Mesodermal cell (in vitro differentiated cells): ENCODE data around the gene GPR176.

Source experiments
- H3K27ac ChIP-seq: 2 replicates; pipeline ENCODE4 v1.7.0; 2013; ENCODE audit warnings: mild to moderate bottlenecking, low read depth, low read length, moderate library complexity; ENCODE audit not compliant: severe bottlenecking
- H3K36me3 ChIP-seq: 2 replicates; pipeline ENCODE4 v1.7.1; 2013; ENCODE audit warnings: mild to moderate bottlenecking, low read length, moderate library complexity; ENCODE audit not compliant: control insufficient read depth, insufficient read depth
- H3K4me1 ChIP-seq: one replicate; pipeline ENCODE4 v1.7.1; 2013; ENCODE audit warnings: mild to moderate bottlenecking, low read length; ENCODE audit not compliant: insufficient read depth, control insufficient read depth, poor library complexity, severe bottlenecking
- H3K4me3 ChIP-seq: 2 replicates; pipeline ENCODE4 v1.7.0; 2013; ENCODE audit warnings: low read length, control low read depth, mild to moderate bottlenecking; ENCODE audit not compliant: insufficient read depth, poor library complexity, severe bottlenecking; ENCODE audit errors: extremely low read depth
- H3K9me3 ChIP-seq: 2 replicates; pipeline ENCODE4 v1.7.1; 2013; ENCODE audit warnings: mild to moderate bottlenecking, low read length, moderate library complexity; ENCODE audit not compliant: control insufficient read depth
- WGBS, 2 experiments: methylation state at CpG; one replicate each; pipeline ENCODE4 v1.1.5; 2013; ENCODE audit warnings: missing lambda C conversion rate in 2 of 2; ENCODE audit not compliant: insufficient coverage in 2 of 2; 5-methylcytosine and 5-hydroxymethylcytosine counted together

Gene GPR176

GRCh38 chr15:39837454-39837853, 82.6 kb downstream of the GPR176 start:
- H3K9me3 ChIP-seq: no peaks in the 10 kb centered on the region

GRCh38 chr15:39835550-39835949, 84.5 kb downstream of the GPR176 start:
- no peaks in the 10 kb centered on the region for H3K9me3 ChIP-seq
- 100% methylated on average over 1 of the region's 2 CpGs; no CpG with 5 or more reads in 1 of the 2 experiments for WGBS, 2 experiments
- H3K4me3 ChIP-seq: no peak overlapping the region
- no peak overlapping the region for H3K27ac ChIP-seq
- H3K36me3 ChIP-seq: no peaks in the 10 kb centered on the region
- no peaks in the 10 kb centered on the region for H3K4me1 ChIP-seq

More at GRCh38 chr15:39837454-39837853, 82.6 kb downstream of the GPR176 start:
- Histone ChIP-seq H3K4me1 (no peaks in the 10 kb centered on the region), H3K36me3 (no peaks in the 10 kb centered on the region), H3K27ac (no peak overlapping the region), H3K4me3 (no peak overlapping the region)
- WGBS, 2 experiments: no CpG with 5 or more reads among the region's 1 CpG

GRCh38 chr15:39834256-39834655, 85.8 kb downstream of the GPR176 start:
- H3K27ac ChIP-seq: no peak overlapping the region
- H3K9me3 ChIP-seq: no peaks in the 10 kb centered on the region
- no peak overlapping the region for H3K4me3 ChIP-seq
- no peaks in the 10 kb centered on the region for H3K4me1 ChIP-seq
- H3K36me3 ChIP-seq: no peaks in the 10 kb centered on the region

GRCh38 chr15:39833515-39833981, 86.5 kb downstream of the GPR176 start:
- Histone ChIP-seq H3K4me3 (no peak overlapping the region), H3K36me3 (no peaks in the 10 kb centered on the region), H3K4me1 (no peaks in the 10 kb centered on the region), H3K27ac (no peak overlapping the region), H3K9me3 (no peaks in the 10 kb centered on the region)
- WGBS, 2 experiments: 81 to 100% methylated on average over 1 to 3 of the region's 3 CpGs

GRCh38 chr15:39830166-39830565, 89.9 kb downstream of the GPR176 start:
- Histone ChIP-seq H3K9me3 (no peaks in the 10 kb centered on the region), H3K27ac (no peak overlapping the region), H3K4me3 (no peak overlapping the region), H3K36me3 (no peaks in the 10 kb centered on the region), H3K4me1 (no peaks in the 10 kb centered on the region)
- 80% methylated on average over 1 of the region's 1 CpG; no CpG with 5 or more reads in 1 of the 2 experiments for WGBS, 2 experiments

- Histone ChIP-seq H3K36me3 (no peaks in the 10 kb centered on the region), H3K4me3 (no peak overlapping the region), H3K9me3 (no peaks in the 10 kb centered on the region), H3K4me1 (no peaks in the 10 kb centered on the region), H3K27ac (no peak overlapping the region)
- WGBS, 2 experiments: 76 to 90% methylated on average over 2 to 3 of the region's 6 CpGs
Measured at GRCh38 chr15:39828374-39828931, 91.6 kb downstream of the GPR176 start.

GRCh38 chr15:39826975-39827374, 93.1 kb downstream of the GPR176 start:
- no peak overlapping the region for H3K4me3 ChIP-seq
- H3K9me3 ChIP-seq: no peaks in the 10 kb centered on the region
- H3K27ac ChIP-seq: no peak overlapping the region
- WGBS, 2 experiments: 87 to 93% methylated on average over 2 of the region's 2 CpGs
- no peaks in the 10 kb centered on the region for H3K36me3 ChIP-seq
- H3K4me1 ChIP-seq: no peaks in the 10 kb centered on the region

- no peaks in the 10 kb centered on the region for H3K9me3 ChIP-seq
- H3K4me1 ChIP-seq: no peaks in the 10 kb centered on the region
- no CpG with 5 or more reads among the region's 2 CpGs for WGBS, 2 experiments
- no peak overlapping the region for H3K27ac ChIP-seq
- no peaks in the 10 kb centered on the region for H3K36me3 ChIP-seq
- no peak overlapping the region for H3K4me3 ChIP-seq
Measured at GRCh38 chr15:39823634-39824033, 96.4 kb downstream of the GPR176 start.

- no peak overlapping the region for H3K4me3 ChIP-seq
- no peak overlapping the region for H3K27ac ChIP-seq
- WGBS, 2 experiments: 69 to 72% methylated on average over 3 of the region's 3 CpGs
- no peaks in the 10 kb centered on the region for H3K4me1 ChIP-seq
- H3K9me3 ChIP-seq: no peaks in the 10 kb centered on the region
- no peaks in the 10 kb centered on the region for H3K36me3 ChIP-seq
Measured at GRCh38 chr15:39820050-39820602, 99.9 kb downstream of the GPR176 start.

- H3K4me1 ChIP-seq: no peaks in the 10 kb centered on the region
- WGBS, 2 experiments: 100% methylated on average over 1 to 2 of the region's 3 CpGs
- H3K4me3 ChIP-seq: no peak overlapping the region
- no peak overlapping the region for H3K27ac ChIP-seq
- no peaks in the 10 kb centered on the region for H3K9me3 ChIP-seq
- no peaks in the 10 kb centered on the region for H3K36me3 ChIP-seq
Measured at GRCh38 chr15:39819533-39819932, 100.5 kb downstream of the GPR176 start.

GRCh38 chr15:39817892-39818291, 102.2 kb downstream of the GPR176 start:
- Histone ChIP-seq H3K9me3 (no peaks in the 10 kb centered on the region), H3K4me1 (no peaks in the 10 kb centered on the region), H3K4me3 (no peak overlapping the region), H3K36me3 (no peaks in the 10 kb centered on the region), H3K27ac (no peak overlapping the region)
